ENCODE data around the gene FBXO17.

GRCh38 chr19:38901683-38902082, 73.9 kb downstream of the FBXO17 start:
- TF ChIP-seq REST (IDR thresholded peaks at IDR 0.05): no peak
- TF ChIP-seq CHD4 (IDR thresholded peaks at IDR 0.05; ENCODE audit: borderline replicate concordance): no peak
- TF ChIP-seq CTCF (IDR thresholded peaks at IDR 0.05): no peak
- TF ChIP-seq BCL3 (IDR thresholded peaks at IDR 0.05): no peak
- TF ChIP-seq RFX5 (IDR thresholded peaks at IDR 0.05): no peak
- TF ChIP-seq PBX3 (IDR thresholded peaks at IDR 0.05): no peak
- TF ChIP-seq HDAC2 (IDR thresholded peaks at IDR 0.05): no peak
- TF ChIP-seq POLR2A (IDR thresholded peaks at IDR 0.05; ENCODE audit: low read length): no peak
- TF ChIP-seq KDM1A (IDR thresholded peaks at IDR 0.05; ENCODE audit: low read depth): no peak
- no peak for TF ChIP-seq E2F6 (IDR thresholded peaks at IDR 0.05; ENCODE audit: borderline replicate concordance, low read depth)
- no peak for TF ChIP-seq PHF8 (IDR thresholded peaks at IDR 0.05; ENCODE audit: borderline replicate concordance, low read depth)
